HG03025 (cell line): ENCODE data around the gene RFC3.

ENCODE experiments used
- ATAC-seq: cut with Tn5 transposase; IDR thresholded peaks from one replicate; pipeline ENCODE4 v1.9.1; 2021; ENCODE audit warnings: mild to moderate bottlenecking, moderate library complexity; ENCODE audit not compliant: unreplicated experiment, low FRiP score

The RFC3 gene

DNA sequence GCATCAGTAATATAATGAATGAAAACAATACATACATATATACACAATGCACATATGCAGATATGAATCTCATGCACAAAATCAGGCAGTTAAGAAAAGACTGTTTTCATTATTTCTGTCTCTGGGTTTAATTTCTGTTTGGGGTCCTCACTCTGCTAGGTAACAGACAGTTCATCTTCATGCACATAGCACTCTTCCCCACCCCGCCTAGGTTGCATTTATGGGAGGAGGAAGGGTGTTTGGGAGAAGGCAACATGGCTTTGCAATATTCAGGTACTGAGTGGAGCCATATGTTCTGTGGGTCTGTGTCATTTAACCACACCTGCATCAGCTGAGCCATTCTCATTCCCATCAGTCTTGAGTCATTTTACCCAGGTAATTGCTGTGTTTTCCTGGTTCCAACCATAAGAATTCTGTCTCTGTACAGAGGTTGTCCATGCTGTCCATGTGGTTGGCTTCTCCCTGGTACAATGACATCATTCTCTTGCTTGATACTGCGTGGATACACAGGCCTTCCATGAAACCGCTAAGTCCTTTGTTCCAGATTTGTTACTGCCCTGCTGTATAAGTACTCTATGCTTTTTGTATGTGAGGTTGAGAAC, 45.3 kb downstream of the RFC3 start:
- no peak for ATAC-seq

DNA sequence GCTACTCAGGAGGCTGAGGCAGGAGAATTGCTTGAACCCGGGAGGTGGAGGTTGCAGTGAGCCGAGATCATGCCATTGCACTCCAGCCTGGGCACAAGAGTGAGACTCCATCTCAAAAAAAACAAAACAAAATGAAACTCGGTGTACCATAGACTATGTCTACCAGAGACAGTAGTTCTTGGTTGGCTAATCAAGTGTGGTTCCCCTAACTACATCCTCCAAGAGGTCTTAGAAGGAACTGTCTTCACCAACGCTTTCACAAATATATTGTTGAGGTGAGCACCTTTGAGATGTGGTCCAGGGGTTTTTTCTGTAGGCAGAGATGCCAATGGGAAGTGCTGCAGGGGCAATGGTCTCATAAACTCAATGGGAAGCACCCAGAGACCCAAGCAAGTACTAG, 48.0 kb downstream of the RFC3 start:
- no peak for ATAC-seq

GRCh38 chr13:33867472-33867871, 49.5 kb downstream of the RFC3 start:
- no peak for ATAC-seq

DNA sequence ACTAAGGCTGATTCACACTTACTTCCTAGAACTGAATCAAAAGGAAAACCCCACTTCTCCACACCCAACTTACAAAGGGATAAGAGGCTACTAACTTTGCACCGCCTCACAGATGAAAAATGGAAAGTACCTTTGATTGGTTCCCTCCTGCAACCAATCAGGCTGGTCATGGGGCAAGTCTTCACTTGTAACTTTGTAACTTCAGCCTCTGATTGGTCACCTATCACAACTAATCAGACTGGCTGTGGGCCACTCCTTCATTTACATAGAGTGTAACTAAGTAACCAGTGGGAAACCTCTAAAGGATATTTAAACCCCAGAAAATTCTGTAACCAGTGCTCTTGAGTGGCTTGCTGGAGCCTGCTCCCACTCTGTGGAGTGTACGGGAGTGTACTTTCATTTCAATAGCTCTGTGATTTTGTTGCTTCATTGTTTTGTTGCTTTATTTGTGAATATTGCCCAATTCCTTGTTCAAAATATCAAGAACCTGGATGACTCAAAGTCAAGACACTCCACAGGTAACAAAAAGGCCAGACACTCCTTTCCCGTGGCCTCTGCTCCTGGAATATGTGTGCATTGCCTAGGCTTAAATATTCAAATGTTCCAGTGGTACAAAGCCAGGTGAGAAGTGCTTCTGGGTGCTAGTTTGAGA, 50.5 kb downstream of the RFC3 start:
- ATAC-seq = no peak

DNA sequence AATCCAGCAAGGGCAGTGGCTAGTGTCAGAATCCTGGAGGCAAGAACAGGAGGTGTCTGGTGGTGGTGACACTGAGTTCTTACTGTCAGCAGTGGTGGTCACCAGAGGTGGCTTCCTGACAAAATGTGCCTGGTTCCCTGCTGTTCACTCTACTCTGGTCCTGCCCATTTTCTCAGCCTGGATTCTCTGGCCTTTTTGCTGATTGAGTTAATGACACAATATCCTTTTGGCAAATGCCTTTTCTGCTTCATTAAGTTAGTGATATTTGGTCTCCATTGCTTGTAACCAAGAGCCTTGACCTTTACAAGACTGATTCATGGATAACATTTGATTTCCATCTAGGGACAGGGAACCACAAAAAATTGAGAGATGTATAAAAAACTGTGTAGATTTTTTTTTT, 51.1 kb downstream of the RFC3 start:
- no peak for ATAC-seq

DNA sequence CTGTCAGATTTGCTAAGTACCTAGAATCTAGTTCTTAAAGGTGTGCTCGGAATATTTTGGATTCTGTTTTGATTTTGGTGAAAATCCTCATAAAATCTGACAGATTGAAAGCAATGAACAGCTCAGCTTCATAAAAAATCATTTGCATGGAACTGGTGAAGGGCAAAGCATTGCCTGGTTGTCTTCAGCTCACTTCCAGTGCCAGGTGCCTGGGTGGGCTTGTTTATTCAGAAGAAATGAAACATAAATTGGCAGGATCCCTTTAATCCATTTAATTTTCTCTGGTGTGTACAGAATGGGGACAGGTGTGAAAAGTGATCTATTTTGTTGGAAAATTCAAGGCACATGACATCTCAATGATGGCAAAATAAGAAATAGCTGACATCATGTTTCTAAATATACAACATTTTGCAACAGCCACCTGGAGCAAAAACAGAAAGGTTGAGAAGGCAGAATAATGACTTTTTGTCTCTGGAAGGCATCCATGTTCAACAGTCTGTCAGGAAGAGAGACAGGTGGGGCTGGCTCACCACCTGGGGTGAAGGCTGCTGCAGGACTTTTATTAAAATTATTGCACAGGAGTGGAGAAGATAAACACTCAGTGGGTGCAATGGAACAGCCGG, 52.2 kb downstream of the RFC3 start:
- ATAC-seq = no peak

DNA sequence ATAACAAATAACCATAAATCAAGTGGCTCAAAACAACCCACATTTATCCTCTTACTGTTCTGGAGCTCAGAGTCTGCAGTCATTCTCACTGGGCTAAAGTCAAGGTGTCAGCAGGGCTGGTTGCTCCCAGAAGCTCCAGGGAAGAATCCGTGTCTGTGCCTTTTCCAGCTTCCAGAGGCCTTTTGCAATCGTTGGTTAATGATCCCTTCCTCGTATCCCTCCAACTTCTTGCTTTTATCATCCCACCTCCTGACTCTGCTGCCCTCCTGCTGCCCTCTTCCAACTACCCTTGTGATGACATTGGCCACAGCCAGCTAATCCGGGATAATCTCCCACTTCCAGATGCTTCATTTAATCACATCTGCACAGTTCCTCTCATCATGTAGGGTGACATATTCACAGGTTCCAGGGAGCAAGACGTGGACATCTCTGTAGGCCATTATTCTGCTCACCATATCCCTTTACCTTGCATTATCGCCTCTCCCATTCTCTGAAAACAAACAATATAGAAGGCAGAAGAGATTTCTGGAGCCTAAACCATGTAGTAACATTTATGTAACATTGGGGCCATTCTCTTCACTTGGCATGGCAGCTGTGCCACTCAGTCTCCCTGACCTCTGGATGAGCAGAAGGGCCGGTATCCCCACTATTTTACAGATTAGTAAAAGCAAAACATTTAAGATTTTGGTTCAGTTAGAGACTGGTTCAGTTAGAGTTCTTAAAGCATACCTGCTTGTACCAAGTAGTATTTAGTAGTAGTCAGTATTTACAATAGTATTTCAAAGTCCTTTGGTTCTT, 53.5 kb downstream of the RFC3 start:
- no peak for ATAC-seq

DNA sequence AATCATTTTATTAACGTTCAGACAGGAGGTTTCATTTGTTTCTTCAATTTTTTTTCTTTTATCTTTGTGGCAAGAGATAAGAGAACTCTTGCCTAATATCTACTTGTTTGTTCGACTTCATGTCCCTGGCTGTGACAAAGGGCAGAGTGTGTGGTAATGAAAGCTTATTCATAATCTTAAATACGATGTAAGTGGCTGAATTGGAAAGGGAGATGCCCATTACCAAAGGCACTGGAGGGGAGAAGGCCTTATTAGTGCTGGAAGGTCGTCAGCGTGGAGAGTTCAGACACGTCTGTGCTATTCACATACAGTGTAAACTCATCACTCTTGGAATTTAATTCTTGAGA, 54.0 kb downstream of the RFC3 start:
- ATAC-seq = no peak

DNA sequence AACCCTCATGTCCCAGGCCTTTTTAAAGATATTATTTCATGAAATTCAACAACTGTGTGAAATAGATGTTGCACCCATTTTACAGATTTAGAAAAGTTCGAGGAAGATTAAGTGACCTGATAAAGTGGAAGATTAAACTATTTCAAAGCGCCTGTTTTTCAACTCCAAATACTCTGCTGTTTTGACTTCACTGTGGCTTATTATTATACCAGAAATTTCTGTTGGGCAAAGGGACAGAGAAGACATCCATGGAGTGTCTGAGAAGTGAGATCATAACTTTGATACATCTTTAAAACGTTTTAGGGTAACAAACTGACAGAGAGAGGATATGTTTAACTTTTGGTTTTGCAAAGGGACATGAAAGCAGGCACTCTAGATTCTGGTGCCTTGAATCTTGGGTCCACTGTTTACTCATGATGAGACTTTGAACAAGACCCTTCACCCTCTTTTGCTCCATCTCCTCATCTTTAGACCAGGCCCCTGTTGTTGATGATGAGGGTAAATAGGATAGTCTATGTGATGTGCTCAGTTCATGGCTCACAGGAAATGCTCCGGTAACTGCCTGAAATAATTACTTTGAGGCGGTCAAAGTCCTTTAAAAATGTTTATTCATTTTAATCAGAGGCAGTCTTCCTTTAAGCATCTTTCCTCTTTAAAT, 55.4 kb downstream of the RFC3 start:
- ATAC-seq = no peak

DNA sequence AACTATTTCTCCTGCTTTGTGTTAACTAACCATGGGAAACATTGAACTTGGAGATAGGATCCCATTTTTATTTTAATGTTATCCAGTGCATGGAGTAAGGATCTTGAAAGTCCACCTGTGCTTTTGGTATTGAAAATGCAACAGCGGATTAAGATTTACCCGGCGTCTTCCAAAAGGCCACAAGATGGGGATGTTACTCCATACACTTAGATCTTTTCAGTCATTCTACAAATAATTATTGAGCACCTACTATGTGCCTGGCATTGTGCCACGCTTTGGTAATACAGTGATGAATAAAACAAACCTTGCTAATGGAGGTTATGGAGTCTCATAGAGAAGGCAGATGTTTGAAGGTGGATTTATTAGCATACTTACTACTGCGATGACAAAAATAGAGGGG, 56.9 kb downstream of the RFC3 start:
- ATAC-seq = no peak

DNA sequence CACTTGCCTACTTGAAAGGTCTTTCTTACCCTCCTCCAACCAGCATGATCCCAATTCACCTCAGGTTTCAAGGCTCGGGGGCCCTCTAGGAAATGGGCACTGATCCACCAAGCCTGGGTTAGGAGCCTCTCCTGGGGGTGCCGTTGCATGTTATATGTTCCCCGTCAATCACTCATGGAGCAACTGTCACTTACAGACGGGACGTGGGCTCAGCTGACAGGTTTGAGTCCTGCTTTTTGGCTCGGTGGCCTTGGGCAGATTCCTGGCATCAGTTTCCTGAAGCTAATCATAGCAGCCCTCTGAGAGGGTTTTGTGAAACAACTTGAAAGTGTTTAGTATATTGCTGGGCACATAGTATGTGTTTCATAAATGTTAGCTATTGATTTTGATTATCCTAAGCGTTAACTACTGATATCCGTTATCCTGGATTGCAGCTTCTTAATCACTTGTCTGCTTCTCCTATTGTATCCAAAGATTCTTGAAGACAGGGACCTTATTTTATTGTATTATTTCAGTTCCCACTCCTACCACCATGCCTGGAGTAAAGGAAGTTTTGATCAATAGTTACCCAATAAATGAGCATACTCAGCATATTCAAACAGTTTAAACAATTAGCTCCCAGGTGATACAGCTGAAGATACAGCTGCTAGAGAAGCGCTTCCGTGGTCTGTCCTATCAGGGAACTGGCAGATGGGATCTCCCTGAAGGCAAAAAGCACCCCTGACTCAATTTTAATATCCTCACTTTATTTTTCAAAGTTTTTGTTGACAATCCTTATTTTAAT, 57.9 kb downstream of the RFC3 start:
- ATAC-seq = no peak

DNA sequence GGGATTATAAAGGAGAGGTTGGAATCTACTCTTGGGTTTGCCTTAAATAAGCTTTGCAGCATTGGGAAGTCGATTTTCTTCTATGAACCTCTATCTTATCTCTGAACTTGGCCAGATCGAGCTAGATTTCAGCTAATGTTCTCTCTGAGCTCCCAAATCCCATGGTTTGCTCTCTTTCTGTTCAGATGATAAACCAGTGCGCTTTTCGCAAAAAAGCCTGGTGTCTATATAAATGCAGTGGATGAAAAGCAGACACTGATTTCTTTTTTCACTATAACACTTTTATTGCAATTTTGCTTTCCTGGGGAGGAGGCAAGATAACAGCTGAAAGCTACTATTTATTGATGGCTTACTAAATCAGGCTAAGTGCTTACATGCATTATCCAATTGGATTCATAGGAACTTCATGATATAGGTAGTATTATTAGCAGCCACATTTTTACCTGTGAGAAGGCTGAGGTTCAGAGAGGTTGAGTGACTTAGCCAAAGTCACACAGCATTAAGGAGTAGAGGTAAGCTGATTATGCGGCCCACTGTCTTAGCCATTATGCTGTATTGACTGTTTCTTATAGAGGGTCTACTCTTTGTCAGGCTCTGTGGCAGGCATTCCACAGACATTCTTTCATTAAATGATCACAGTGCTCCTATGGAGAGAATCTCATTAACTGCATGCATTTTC, 58.9 kb downstream of the RFC3 start:
- no peak for ATAC-seq

DNA sequence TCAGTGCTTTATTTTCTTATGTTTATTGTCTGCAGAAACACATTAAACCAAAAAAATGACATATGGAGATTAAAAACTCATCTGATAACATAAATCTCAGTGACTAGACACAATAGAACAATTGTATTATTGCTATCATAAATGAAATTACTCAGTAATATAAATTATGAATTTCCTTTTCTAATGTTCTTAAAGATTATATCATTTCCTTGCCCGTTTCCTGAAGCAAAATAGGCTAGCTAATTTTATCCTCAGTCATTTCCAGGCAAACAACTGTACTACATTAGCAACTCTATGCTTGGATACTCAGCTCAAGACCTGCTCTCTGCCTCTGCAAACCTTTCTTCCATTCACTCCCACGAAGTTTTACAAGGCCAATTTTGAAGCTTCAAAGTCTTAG, 61.2 kb downstream of the RFC3 start:
- ATAC-seq = no peak

DNA sequence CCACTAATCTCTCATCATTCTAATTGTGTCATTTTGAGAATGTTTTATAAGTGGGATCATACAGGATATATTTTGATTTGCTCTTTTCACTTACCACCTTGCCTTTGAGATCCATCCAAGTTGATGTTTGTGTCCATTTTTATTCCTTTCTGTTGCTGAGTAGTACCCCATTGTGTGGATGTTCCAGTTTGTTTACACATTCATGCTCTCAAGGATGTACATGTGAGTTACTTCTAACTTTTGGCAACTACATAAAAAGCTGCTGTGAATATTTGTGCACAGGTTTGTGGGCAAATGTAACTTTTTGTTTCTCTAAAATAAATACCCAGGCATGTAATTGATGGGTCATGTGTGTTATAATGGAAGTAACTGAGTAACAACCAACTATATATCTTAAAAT, 64.9 kb downstream of the RFC3 start:
- no peak for ATAC-seq

GRCh38 chr13:33884531-33885220, 66.7 kb downstream of the RFC3 start:
- ATAC-seq = no peak
